ENCODE measurements around the gene LMO3. TPM values are rescaled to one million over a fixed set of nuclear protein-coding genes. Genes with fewer than 3 reads are reported as not detected.

Gene LMO3
- total RNA-seq, 1 experiment from 2014 or later, result 0.34 TPM

DNA sequence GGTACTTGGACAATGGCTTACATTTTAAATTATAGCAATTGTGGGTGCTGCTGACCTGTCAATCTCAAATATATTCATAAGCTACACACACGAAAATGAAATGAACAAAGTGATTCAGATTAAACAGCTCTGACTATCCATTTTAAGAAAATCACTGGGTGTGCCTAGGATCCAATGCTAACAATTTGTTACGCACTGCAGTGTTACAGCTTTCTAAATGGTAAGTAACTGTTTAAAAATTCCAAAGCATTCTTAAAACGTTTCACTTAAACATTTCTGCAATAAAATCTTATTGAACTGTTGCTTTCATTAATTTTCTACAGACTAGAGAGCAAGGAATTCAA, 18.9 kb downstream of the LMO3 start:
- intact Hi-C loops (cut with micrococcal nuclease), result no loop called here
- TF ChIP-seq ZNF274 (IDR thresholded peaks at IDR 0.05; ENCODE audit: low read depth, low read length) (no peak), TCF7L2 (IDR thresholded peaks at IDR 0.05; ENCODE audit: borderline replicate concordance, extremely low read depth, insufficient read depth, insufficient read length) (no peak), JUND (IDR thresholded peaks at IDR 0.05) (no peak), ELF1 (IDR thresholded peaks at IDR 0.05; ENCODE audit: borderline replicate concordance, low read depth) (no peak), RAD21 (IDR thresholded peaks at IDR 0.05; ENCODE audit: low read depth) (no peak)
- TF ChIP-seq, protein P1, sequence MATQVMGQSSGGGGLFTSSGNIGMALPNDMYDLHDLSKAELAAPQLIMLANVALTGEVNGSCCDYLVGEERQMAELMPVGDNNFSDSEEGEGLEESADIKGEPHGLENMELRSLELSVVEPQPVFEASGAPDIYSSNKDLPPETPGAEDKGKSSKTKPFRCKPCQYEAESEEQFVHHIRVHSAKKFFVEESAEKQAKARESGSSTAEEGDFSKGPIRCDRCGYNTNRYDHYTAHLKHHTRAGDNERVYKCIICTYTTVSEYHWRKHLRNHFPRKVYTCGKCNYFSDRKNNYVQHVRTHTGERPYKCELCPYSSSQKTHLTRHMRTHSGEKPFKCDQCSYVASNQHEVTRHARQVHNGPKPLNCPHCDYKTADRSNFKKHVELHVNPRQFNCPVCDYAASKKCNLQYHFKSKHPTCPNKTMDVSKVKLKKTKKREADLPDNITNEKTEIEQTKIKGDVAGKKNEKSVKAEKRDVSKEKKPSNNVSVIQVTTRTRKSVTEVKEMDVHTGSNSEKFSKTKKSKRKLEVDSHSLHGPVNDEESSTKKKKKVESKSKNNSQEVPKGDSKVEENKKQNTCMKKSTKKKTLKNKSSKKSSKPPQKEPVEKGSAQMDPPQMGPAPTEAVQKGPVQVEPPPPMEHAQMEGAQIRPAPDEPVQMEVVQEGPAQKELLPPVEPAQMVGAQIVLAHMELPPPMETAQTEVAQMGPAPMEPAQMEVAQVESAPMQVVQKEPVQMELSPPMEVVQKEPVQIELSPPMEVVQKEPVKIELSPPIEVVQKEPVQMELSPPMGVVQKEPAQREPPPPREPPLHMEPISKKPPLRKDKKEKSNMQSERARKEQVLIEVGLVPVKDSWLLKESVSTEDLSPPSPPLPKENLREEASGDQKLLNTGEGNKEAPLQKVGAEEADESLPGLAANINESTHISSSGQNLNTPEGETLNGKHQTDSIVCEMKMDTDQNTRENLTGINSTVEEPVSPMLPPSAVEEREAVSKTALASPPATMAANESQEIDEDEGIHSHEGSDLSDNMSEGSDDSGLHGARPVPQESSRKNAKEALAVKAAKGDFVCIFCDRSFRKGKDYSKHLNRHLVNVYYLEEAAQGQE (IDR thresholded peaks at IDR 0.05; ENCODE audit: low read depth), result no peak
- H3K9ac ChIP-seq (ENCODE audit: low read length), result no peak overlapping the region
- no peak overlapping the region for H2AFZ ChIP-seq (ENCODE audit: low read depth, low read length, poor library complexity, severe bottlenecking)
- ChIA-PET RAD21 (ENCODE audit: low non-redundant PET in 1 of 2, low total read pairs in 2 of 2, uncharacterized antibody in 2 of 2, unreplicated experiment in 2 of 2) (no interaction called here), CTCF (no interaction called here), POLR2A (no interaction called here)
- H4K20me1 ChIP-seq (ENCODE audit: insufficient read depth), result no peaks in the 10 kb centered on the region
- H3K27me3 ChIP-seq (ENCODE audit: insufficient read depth, low read length), result no peaks in the 10 kb centered on the region
- no TSS peak for BruUV-seq (replicated peaks)
- no peak for ATAC-seq
- no peak overlapping the region for H3K4me3 ChIP-seq (replicated peaks in 1 of 2; ENCODE audit: low read depth in 1 of 2, low read length in 2 of 2)
- H3K9me2 ChIP-seq (ENCODE audit: insufficient read depth), result no peaks in the 10 kb centered on the region
- H3K9me3 ChIP-seq (ENCODE audit: control insufficient read depth in 1 of 2, insufficient read depth in 1 of 2, low read depth in 1 of 2, low read length in 2 of 2), result no peaks in the 10 kb centered on the region
- DNase-seq (ENCODE audit: low read depth, low spot score), result no peak
- no peaks in the 10 kb centered on the region for H3K4me1 ChIP-seq (ENCODE audit: control insufficient read depth in 1 of 2, insufficient read depth in 2 of 2, low read length in 2 of 2)
- H3K36me3 ChIP-seq (ENCODE audit: control insufficient read depth in 1 of 2, insufficient read depth in 2 of 2, low read length in 2 of 2), result no peaks in the 10 kb centered on the region
- H3K4me2 ChIP-seq (ENCODE audit: low read length), result no peak overlapping the region
- H3K79me2 ChIP-seq (ENCODE audit: insufficient read depth, low read length), result no peaks in the 10 kb centered on the region
- H3K27ac ChIP-seq (ENCODE audit: low read depth, low read length), result no peak overlapping the region
